Measurements from ENCODE around the gene POC5.
A peak's percentile ranks its signal among the peaks of the same experiment; 100 is the strongest.

POC5 gene

GRCh38 chr5:75660678-75661465, 56.4 kb downstream of the POC5 start:
- no peak for DNase-seq (ENCODE audit: low spot score)

- DNase-seq (ENCODE audit: low spot score): no peak
These were observed 57.3 kb downstream of the POC5 start for GRCh38 chr5:75659791-75660450.

- peak; percentile 74 for DNase-seq (ENCODE audit: low spot score)
These were observed 60.8 kb downstream of the POC5 start for GRCh38 chr5:75656311-75657003.

- DNase-seq (ENCODE audit: low spot score): peak; percentile 35
These were observed 62.4 kb downstream of the POC5 start for GRCh38 chr5:75654693-75655295.

GRCh38 chr5:75653521-75653920, 63.7 kb downstream of the POC5 start:
- no peak for DNase-seq (ENCODE audit: low spot score)

GRCh38 chr5:75651575-75652238, 65.5 kb downstream of the POC5 start:
- DNase-seq (ENCODE audit: low spot score): no peak

- peak; percentile 68 for DNase-seq (ENCODE audit: low spot score)
These were observed 68.5 kb downstream of the POC5 start for GRCh38 chr5:75648712-75649111.

- peak; percentile 43 for DNase-seq (ENCODE audit: low spot score)
These were observed 76.4 kb downstream of the POC5 start for GRCh38 chr5:75640826-75641225.

GRCh38 chr5:75640395-75640794, 76.8 kb downstream of the POC5 start:
- peak; percentile 89 for DNase-seq (ENCODE audit: low spot score)

GRCh38 chr5:75639535-75640311, 77.5 kb downstream of the POC5 start:
- DNase-seq (ENCODE audit: low spot score): peak; percentile 55

- DNase-seq (ENCODE audit: low spot score): no peak
These were observed 79.3 kb downstream of the POC5 start for GRCh38 chr5:75637949-75638348.

GRCh38 chr5:75632321-75632720, 84.9 kb downstream of the POC5 start:
- DNase-seq (ENCODE audit: low spot score): no peak

GRCh38 chr5:75630875-75631274, 86.4 kb downstream of the POC5 start:
- DNase-seq (ENCODE audit: low spot score): no peak

- no peak for DNase-seq (ENCODE audit: low spot score)
These were observed 89.4 kb downstream of the POC5 start for GRCh38 chr5:75627801-75628200.

- DNase-seq (ENCODE audit: low spot score): no peak
These were observed 90.3 kb downstream of the POC5 start for GRCh38 chr5:75626959-75627358.
